ENCODE data around the gene ANKRD49. TPM values are rescaled to one million over a fixed set of nuclear protein-coding genes. Genes with fewer than 3 reads are reported as not detected.

The ANKRD49 gene
- total RNA-seq, 4 donors from 2014 or later, result 5.0 to 23.4 (median 18.2) TPM

- Histone ChIP-seq H3K9me3 (no peaks in the 10 kb centered on the region), H3K4me3 (no peak overlapping the region), H3K4me1 (peaks cover 6% of the 10 kb centered on the region), H3K27me3 (no peaks in the 10 kb centered on the region), H3K36me3 (no peaks in the 10 kb centered on the region), H3K27ac (no peak overlapping the region)
- DNase-seq (ENCODE audit: low spot score in 2 of 2), result no peak
- WGBS, result 54% methylated on average over 4 of the region's 4 CpGs
- no peak for TF ChIP-seq EP300 (IDR thresholded peaks at IDR 0.05)
Measured at GRCh38 chr11:94507485-94507884, 13.7 kb downstream of the ANKRD49 start.

DNA sequence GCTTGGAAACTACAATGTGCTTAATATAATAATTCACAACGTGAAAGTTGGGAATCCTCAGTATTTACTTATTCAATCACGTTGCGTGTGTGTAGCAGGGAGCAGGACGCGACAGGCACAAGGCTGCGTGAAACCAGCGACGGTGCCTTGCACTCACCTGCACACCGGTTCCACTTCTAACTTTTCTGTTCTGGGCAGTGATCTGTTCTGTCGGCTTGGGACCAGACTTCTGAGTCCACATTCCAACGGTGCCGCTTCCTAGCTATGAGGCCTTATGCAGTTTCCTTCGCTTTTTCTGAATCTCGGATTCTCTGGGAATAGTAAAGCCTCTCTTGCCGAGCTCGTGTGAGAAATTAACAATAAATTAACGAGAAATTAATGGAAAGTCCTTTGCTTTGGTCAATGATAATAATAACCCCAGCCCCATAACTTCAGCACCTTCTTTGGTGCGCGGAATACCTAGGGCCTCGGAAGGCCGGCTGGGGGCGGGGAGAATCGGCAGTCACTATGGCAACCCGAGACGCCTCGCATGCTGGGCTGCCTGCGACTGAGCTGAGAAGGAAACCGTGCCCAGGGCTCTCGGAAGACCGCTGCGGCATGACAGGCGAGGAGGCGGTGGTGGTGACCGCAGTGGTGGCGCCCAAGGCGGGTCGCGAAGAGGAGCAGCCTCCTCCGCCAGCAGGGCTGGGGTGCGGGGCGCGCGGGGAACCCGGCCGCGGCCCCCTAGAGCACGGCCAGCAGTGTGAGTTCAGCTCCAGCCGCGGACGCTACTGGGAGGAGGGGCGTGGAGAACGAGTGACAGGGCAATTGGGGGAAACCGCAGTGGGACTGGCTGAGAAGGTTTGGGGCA lies 18.4 kb downstream of the ANKRD49 start, which contains the start of gene C11orf97:
C11orf97 (plus strand) TSS at position 530 of the 850 bp plus-strand sequence; CDS start at position 598, 68 bp downstream.
- TF ChIP-seq POLR2A (IDR thresholded peaks at IDR 0.05), result no peak
- TF ChIP-seq EP300 (IDR thresholded peaks at IDR 0.05), result no peak
- TF ChIP-seq, protein P1, sequence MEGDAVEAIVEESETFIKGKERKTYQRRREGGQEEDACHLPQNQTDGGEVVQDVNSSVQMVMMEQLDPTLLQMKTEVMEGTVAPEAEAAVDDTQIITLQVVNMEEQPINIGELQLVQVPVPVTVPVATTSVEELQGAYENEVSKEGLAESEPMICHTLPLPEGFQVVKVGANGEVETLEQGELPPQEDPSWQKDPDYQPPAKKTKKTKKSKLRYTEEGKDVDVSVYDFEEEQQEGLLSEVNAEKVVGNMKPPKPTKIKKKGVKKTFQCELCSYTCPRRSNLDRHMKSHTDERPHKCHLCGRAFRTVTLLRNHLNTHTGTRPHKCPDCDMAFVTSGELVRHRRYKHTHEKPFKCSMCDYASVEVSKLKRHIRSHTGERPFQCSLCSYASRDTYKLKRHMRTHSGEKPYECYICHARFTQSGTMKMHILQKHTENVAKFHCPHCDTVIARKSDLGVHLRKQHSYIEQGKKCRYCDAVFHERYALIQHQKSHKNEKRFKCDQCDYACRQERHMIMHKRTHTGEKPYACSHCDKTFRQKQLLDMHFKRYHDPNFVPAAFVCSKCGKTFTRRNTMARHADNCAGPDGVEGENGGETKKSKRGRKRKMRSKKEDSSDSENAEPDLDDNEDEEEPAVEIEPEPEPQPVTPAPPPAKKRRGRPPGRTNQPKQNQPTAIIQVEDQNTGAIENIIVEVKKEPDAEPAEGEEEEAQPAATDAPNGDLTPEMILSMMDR (IDR thresholded peaks at IDR 0.05), result no peak
- TF ChIP-seq POLR2AphosphoS5 (IDR thresholded peaks at IDR 0.05), result no peak
- 36% methylated on average over 27 of the region's 53 CpGs for WGBS
- H3K4me1 ChIP-seq, result peaks cover 7% of the 10 kb centered on the region
- H3K4me3 ChIP-seq, result peak within 1 kb of the TSS; percentile 50
- no peaks in the 10 kb centered on the region for H3K36me3 ChIP-seq
- H3K9me3 ChIP-seq, result no peaks in the 10 kb centered on the region
- H3K27ac ChIP-seq, result no peak within 1 kb of the TSS
- DNase-seq (ENCODE audit: low spot score in 2 of 2), result peak in 1 of 2 donors; percentile 62
- H3K27me3 ChIP-seq, result no peaks in the 10 kb centered on the region

GRCh38 chr11:94513091-94513490 lies 19.3 kb downstream of the ANKRD49 start:
- no peak for DNase-seq (ENCODE audit: low spot score in 2 of 2)
- peaks cover 7% of the 10 kb centered on the region for H3K4me1 ChIP-seq
- H3K27me3 ChIP-seq, result no peaks in the 10 kb centered on the region
- TF ChIP-seq, protein P1 (IDR thresholded peaks at IDR 0.05), result no peak
- TF ChIP-seq POLR2AphosphoS5 (IDR thresholded peaks at IDR 0.05) (no peak), POLR2A (IDR thresholded peaks at IDR 0.05) (no peak), EP300 (IDR thresholded peaks at IDR 0.05) (no peak)
- H3K4me3 ChIP-seq, result no peak overlapping the region
- WGBS, result 35% methylated on average over 2 of the region's 2 CpGs
- no peaks in the 10 kb centered on the region for H3K9me3 ChIP-seq
- H3K36me3 ChIP-seq, result no peaks in the 10 kb centered on the region
- H3K27ac ChIP-seq, result no peak overlapping the region

DNA sequence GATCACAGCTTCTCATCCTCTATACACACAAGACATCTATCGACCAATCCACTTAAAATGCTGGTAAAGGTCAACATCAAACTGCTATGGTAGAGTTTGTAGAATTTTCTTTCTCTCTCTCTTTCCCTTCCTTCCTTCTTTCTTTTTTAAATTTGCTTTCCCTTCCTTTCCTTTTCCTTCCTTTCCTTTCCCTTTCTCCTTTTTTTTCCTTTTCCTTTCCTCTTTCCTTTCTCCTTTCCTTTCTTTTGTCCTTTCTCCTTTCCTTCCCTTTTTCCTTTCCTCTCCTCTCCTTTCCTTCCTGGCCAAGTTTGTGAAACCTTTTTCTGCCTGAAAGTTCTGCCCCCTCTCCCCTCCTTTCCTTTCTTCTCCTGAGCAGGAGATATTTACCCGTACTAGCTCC lies 21.6 kb downstream of the ANKRD49 start:
- Histone ChIP-seq H3K36me3 (no peaks in the 10 kb centered on the region), H3K9me3 (no peaks in the 10 kb centered on the region), H3K4me3 (no peak overlapping the region), H3K4me1 (peaks cover 11% of the 10 kb centered on the region), H3K27ac (no peak overlapping the region), H3K27me3 (no peaks in the 10 kb centered on the region)
- WGBS, result 91% methylated on average over 2 of the region's 2 CpGs
- no peak for DNase-seq (ENCODE audit: low spot score in 2 of 2)
- TF ChIP-seq, protein P1 (IDR thresholded peaks at IDR 0.05), result no peak
- no peak for TF ChIP-seq POLR2A (IDR thresholded peaks at IDR 0.05)
- no peak for TF ChIP-seq EP300 (IDR thresholded peaks at IDR 0.05)
- TF ChIP-seq POLR2AphosphoS5 (IDR thresholded peaks at IDR 0.05), result no peak

DNA sequence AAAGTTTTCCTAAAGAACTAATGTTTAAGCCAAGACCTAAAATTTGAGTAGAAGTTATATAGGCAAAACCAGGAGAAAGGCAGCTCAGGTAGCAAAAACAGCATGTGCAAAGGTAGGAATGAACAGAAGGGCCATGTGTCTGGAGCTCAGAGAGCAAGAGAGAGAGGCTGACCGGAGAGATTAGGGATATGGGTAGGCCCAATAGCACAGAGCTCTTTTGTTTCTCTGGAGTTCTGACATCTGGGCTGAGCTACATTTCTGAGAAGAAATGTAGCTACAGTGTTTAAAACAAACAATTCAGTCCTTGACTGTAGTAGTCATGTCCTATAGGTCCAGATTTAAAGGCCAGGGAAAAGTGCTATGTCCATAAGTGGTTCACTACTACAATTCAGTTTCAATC lies 22.9 kb downstream of the ANKRD49 start:
- TF ChIP-seq EP300 (IDR thresholded peaks at IDR 0.05) (no peak), POLR2A (IDR thresholded peaks at IDR 0.05) (no peak), POLR2AphosphoS5 (IDR thresholded peaks at IDR 0.05) (no peak)
- TF ChIP-seq, protein P1 (IDR thresholded peaks at IDR 0.05), result no peak
- Histone ChIP-seq H3K9me3 (no peaks in the 10 kb centered on the region), H3K36me3 (no peaks in the 10 kb centered on the region), H3K27me3 (no peaks in the 10 kb centered on the region), H3K4me1 (peaks cover 11% of the 10 kb centered on the region), H3K27ac (no peak overlapping the region), H3K4me3 (no peak overlapping the region)
- 52% methylated on average over 1 of the region's 1 CpG for WGBS
- no peak for DNase-seq (ENCODE audit: low spot score in 2 of 2)
